ENCODE results near the gene CAMKV.
"Not testable (repeated sequence)": the region's sequence is repeated elsewhere in the genome, so short reads cannot be mapped to it uniquely, and the experiment has no call there.

Gene CAMKV

DNA sequence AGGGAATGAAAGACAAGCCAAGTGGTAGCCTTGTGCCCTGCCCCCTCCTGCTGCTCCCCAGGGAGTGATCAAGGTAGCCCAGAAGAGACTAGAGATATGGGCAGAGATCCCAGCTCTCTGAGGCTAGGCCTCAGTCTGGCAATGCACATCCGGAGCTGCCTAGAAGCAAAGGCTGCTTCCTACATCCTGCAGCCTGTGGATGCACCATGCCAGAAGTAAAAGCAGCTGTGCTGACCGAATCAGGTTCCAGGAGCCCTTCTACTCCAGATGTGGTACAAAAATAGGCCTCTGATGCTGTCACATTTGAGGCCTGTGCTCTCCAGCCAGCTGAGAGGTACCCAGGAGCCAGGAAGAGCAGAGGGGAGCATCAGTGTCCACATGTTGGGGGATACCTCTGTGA lies 29.3 kb downstream of the CAMKV start:
- H3K4me3 ChIP-seq (replicated peaks in 1 of 2; ENCODE audit: low read depth in 2 of 2, low read length in 2 of 2): no peak overlapping the region
- peak; percentile 8 to 20 for DNase-seq (ENCODE audit: low read depth in 2 of 2)
- TF ChIP-seq, protein P1, sequence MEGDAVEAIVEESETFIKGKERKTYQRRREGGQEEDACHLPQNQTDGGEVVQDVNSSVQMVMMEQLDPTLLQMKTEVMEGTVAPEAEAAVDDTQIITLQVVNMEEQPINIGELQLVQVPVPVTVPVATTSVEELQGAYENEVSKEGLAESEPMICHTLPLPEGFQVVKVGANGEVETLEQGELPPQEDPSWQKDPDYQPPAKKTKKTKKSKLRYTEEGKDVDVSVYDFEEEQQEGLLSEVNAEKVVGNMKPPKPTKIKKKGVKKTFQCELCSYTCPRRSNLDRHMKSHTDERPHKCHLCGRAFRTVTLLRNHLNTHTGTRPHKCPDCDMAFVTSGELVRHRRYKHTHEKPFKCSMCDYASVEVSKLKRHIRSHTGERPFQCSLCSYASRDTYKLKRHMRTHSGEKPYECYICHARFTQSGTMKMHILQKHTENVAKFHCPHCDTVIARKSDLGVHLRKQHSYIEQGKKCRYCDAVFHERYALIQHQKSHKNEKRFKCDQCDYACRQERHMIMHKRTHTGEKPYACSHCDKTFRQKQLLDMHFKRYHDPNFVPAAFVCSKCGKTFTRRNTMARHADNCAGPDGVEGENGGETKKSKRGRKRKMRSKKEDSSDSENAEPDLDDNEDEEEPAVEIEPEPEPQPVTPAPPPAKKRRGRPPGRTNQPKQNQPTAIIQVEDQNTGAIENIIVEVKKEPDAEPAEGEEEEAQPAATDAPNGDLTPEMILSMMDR (IDR thresholded peaks at IDR 0.05; ENCODE audit: low read depth, low read length): no peak

DNA sequence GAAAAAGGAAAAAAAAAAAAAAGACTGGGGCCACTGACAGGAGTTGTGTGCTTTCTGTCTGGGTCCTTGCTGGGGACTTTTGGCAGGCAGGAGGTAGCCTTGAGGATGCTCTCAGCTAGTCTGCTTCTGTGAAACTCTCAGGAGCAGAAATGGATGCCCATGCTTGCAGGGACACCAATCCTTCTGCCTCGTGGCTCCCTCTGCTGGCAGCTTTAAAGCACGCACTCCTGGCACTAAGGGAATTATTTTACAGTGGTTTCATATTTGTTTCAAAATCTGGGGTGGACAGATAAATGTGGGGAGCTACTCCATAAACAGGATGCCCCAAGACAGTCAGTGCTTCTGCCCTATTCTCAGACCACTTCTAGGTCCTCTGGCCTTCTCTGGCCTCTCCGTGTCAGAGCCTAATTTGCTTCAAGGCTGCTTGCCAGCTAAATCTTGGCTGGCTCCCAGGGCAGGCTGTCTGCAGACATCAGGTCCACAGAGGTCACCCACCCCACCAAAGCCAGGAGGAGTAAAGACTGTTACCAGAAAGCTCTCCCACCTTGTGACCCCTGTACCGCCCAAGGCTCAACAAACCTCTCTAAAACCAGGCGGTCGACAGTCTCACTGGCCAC lies 30.4 kb downstream of the CAMKV start:
- TF ChIP-seq, protein P1 (IDR thresholded peaks at IDR 0.05; ENCODE audit: low read depth, low read length): peak; percentile 90
- DNase-seq (ENCODE audit: low read depth in 2 of 2): peak; percentile 86 to 90
- no peak overlapping the region for H3K4me3 ChIP-seq (replicated peaks in 1 of 2; ENCODE audit: low read depth in 2 of 2, low read length in 2 of 2)

DNA sequence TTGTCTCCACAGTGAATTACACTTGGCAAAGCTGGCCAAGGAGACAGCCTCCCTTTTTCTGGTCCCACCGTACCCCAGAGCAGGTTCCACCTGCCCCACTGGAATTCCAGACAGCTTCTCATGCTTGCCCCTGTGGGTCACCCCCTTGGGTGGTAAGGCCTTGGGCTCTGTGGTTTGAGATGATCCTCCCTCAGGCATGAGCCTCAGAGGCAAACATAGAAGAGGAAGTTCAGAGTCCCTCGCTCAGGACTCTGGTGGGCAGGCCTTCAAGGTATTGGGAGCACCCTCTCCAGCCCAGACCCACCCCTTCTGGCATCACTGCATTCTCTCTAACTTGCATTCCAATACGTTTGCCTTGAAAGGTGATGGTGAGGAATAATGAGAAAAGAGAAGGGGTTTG lies 38.4 kb downstream of the CAMKV start:
- TF ChIP-seq, protein P1 (IDR thresholded peaks at IDR 0.05; ENCODE audit: low read depth, low read length): no peak
- no peak for DNase-seq (ENCODE audit: low read depth in 2 of 2)
- H3K4me3 ChIP-seq (replicated peaks in 1 of 2; ENCODE audit: low read depth in 2 of 2, low read length in 2 of 2): no peak overlapping the region

DNA sequence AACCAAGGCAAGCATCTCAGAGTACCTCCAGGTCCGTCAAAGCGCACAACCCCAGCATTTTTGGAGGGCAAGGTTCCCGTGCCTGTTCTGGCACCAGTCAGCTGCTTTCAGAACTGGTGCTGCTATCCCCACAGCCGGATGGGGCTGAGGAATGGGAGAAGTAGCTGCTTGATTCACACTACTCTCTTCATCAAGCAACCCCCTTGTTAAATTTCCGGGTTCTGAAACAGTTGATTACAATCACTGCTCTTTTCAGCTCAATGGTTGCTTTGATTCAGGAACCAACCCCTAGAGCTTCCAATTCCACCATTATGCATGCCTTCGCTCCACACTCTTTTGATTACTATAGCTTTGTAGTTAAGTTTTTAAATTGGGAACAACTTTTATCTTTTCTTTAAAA lies 43.7 kb downstream of the CAMKV start:
- DNase-seq (ENCODE audit: low read depth in 2 of 2): no peak
- H3K4me3 ChIP-seq (replicated peaks in 1 of 2; ENCODE audit: low read depth in 2 of 2, low read length in 2 of 2): no peak overlapping the region
- TF ChIP-seq, protein P1 (IDR thresholded peaks at IDR 0.05; ENCODE audit: low read depth, low read length): no peak

DNA sequence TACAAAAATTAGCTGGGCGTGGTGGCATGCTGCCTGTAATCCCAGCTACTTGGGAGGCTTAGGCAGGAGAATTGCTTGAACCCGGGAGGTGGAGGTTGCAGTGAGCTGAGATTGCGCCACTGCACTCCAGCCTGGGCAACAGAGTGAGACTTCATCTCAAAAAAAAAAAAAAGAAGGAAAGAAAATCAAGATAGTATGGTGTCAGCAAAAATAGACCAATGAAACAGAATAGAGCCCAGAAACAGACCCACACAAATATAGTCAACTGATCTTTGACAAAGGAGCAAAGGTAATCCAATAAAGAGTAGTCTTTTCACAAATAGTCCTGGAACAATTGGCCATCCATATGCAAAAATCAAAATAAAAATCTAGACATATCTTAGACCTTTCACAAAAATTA lies 46.6 kb downstream of the CAMKV start:
- H3K4me3 ChIP-seq (replicated peaks in 1 of 2; ENCODE audit: low read depth in 2 of 2, low read length in 2 of 2); DNase-seq (ENCODE audit: low read depth in 2 of 2): not testable (repeated sequence)

DNA sequence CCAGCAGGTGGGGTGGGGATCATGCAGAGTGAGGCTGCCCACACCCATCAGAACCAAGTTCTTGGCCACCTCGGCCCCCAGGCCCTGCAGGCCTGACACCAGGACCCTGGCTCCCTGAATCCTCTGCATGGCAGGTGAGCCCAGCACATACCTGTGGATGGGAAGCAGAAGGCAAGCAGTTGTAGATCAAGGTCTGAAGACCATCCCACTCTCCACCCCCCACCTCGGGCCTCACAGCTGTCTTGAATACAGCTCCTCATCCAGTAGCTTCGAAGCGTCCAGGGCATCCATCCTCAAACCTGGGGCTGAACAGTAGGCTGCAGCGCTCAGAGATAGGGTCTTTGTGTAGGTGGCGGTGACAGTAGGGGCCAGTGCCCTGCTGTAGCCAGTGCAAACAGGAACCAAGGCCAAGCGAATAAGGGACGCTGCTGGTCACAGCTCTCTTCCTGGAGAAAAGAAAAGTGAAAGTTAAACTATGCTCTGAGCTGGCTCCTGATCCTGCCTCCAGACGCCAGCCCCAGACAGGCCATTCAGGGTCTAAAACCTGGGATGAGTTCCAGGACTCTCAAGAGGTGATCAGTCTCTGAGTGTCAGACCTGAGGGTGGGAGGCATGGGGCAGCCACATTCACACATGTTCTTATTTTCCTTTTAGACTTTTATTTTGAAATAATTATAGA lies 56.1 kb downstream of the CAMKV start, which contains the start of gene UBA7:
TSS of gene UBA7 (minus strand) at position 457 of the 678 bp plus-strand sequence. CDS start at position 291, 166 bp downstream.
- DNase-seq (ENCODE audit: low read depth in 2 of 2): peak; percentile 73 to 86
- TF ChIP-seq, protein P1 (IDR thresholded peaks at IDR 0.05; ENCODE audit: low read depth, low read length): no peak
- H3K4me3 ChIP-seq (replicated peaks in 1 of 2; ENCODE audit: low read depth in 2 of 2, low read length in 2 of 2): peak within 1 kb of the TSS; percentile 47 to 56

DNA sequence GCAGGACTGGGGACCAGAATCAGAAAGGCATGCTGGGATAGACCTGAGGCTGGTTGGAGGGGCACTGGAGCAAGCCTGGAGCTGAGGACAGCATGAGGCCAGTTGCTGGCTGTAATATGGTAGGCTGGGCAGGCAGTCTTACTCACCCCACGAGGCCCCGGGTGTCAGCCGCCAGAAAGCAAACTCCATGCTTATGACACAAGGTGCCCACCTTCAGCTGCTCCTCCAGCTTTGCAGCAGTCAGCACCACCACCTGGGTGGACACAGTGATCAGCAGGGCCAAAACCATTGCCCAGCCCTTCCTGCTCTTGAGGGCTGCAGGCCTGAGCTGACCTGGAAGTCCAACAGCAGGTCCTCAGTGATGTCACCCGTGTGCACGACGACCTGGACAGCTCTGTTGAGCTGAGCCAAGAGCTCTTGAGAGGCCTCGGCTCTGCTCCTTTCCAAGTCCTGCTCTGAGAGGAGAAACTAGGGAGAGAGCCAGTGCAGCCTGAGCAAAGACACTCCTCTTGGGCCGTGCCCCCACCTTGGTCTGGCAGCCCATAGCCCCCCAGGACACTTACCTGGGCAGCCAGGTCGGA lies 56.7 kb downstream of the CAMKV start:
- H3K4me3 ChIP-seq (replicated peaks in 1 of 2; ENCODE audit: low read depth in 2 of 2, low read length in 2 of 2): peak overlapping the region; percentile 47 to 56
- DNase-seq (ENCODE audit: low read depth in 2 of 2): no peak
- TF ChIP-seq, protein P1 (IDR thresholded peaks at IDR 0.05; ENCODE audit: low read depth, low read length): no peak

Measured in cardiac fibroblast (primary cell).